Measurements from ENCODE around the gene AK4.

The AK4 gene

DNA sequence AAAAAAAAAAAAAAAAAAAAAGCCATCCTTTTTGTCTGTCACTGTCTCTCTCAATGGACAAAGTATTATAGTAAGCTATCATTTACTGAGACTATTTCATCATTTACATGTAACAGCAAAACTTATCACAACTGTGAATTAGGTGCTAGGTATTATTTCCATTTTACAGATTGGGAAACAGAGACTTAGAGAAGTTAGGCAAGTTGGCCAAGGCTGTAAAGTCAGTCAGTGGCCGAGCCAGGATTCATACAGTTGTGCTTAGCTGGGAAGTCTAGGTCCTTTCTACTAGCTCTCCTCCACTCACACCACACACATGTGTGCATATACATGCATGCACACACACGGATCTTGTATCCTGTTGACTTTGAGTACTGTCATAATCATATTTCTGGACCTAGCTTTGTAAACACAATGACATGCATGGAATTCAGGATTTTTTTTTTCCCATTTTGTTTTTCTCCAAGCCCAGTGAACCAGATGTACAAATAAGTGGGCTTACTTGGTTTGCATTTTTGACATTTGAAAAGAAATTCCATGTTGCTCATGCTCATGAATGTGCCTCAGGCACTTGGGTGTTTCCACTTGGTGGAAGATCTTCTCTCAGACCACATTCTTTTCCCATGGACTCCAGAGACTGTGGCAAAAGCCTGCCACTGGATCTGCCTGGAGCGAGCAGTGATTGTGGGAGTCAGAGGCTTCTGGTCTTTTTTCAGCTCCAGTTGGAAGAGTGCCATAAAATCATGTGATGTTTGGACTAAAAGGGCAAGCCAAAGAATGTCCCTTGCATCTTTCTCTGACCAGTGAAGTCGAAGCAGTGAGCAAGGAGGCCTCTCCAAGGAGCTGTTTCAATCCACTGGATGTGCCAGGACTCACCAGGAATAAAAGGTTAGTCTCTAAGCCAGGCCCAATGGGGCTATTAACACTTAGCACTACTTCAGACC, 99.7 kb downstream of the AK4 start:
- DNase-seq (ENCODE audit: low read depth in 2 of 2, low spot score in 1 of 2), result no peak

DNA sequence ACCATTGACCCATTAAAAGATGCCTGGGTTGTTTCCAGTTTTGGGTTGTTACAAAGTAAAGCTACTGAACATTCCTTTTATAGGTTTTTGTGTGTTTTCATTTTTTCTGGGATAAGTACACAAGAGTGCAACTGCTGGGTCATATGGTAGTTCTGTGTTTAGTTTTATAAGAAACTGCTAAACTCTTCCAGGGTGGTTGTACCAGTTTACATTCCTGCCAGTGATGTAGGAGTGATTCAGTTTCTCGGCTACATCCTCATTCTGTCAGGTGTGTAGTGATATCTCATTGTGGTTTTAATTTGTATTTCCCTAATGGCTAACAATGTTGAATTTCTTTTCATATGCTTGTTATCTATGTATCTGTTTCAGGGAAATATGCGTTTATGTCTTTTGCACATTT, 102.8 kb downstream of the AK4 start:
- DNase-seq (ENCODE audit: low read depth in 2 of 2, low spot score in 1 of 2), result no peak

DNA sequence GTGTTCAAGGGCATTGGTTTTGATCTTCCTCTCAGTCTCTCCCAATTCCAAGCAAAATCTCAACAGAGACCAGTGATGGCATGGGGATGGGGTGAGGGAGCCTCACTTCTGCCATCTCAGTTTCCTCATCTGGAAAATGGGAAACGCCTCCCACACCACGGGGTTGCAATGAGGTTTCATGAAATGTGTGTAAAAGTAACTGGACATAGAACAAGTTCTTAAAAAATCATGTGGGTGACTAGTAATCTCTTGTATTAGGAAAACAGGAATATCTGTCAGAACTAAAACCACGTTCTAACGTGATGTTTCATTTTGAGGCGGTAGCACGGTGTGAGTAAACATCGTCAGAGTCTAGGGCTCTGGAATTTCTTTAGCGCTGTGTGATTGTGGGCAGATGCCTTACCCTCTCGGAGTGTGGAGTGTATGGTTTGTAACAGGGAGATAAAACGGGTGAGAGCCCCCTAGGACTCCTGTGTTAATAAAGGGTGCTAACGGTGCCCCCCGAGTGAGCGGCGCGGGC, 105.9 kb downstream of the AK4 start:
- DNase-seq (ENCODE audit: low read depth in 2 of 2, low spot score in 1 of 2), result no peak

DNA sequence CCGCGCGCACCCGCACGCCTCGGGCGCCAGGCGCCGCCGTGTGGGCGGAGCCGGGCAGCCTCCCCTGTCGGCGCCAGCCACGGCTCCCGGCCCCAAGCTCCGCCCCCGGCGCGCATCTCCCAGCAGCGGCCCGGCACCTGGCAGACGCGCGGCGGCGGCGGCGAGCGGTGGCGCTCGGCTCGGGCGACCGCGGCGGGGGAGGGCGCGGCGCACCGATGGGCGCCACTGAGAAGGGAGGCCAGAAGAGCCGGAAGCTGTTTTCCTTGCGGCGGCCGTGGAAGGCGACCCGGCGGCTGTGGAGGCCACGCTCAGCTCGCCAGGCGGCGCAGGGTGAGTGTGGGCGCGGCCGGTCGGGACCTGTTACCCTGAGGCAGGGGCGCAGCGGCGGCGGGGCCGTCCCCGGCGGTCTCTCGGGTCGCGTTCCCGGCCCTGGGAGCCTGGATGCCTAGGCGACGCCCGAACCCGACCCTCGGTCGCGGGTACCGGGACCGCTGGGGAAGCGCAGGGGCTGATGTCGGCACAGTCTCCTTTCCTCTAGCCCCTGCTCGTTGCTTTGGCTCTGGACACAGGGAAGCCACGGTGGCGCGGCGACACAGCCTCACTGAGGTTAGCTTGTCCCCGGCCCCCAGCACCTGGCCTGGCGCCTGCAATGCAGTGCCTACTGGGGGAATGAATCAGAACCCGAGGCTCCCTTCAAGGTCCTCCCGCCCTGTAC, 106.5 kb downstream of the AK4 start:
- peak; percentile 49 to 67 for DNase-seq (ENCODE audit: low read depth in 2 of 2, low spot score in 1 of 2)

DNA sequence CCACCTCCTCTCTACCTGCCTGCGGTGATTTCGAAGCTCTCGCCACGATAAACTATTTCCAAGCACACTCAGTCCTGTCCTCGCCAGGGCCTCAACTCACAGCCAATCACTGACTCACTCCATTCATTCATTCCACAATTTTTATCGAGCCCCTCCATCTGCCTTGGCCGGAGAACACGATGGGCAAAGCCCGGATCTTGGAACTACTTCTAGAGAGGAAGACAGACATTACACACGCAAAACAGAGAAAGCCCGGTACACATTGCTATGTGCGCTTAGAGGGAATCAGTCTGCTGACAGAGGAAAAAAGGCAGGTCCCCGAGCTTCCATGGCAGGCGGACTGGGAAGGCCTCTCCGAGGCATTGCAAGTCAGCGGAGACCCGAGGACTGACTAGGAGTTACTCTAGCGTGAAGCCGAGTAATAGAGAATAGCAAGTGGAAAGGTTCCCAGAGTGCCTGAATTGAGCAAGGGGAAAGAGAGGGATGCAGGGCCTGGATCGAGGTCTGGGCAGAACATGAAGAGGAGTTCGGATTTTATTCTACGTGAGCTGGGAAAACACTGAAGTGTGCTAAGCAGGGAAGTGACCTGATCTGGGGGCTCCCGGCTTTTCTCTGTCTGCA, 107.1 kb downstream of the AK4 start:
- no peak for DNase-seq (ENCODE audit: low read depth in 2 of 2, low spot score in 1 of 2)

DNA sequence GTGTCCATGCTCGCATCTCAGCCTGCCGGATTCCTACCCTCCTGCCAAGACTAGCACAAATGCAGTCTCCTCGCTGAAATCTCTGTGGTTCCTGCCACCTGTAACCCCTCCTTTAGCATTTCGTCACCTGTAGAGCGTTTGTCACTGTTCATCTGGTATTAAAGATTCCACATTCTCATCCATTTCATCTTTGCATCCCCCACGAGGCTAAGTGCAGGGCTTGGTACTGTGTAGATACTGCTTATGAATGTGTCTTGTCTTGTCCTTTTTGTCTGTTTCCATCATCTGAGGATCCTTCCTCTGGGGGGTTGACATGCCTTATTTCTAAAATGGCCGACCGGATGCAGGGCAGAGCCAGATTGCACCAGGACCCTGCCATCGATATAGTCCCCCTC, 107.7 kb downstream of the AK4 start:
- DNase-seq (ENCODE audit: low read depth in 2 of 2, low spot score in 1 of 2), result no peak

DNA sequence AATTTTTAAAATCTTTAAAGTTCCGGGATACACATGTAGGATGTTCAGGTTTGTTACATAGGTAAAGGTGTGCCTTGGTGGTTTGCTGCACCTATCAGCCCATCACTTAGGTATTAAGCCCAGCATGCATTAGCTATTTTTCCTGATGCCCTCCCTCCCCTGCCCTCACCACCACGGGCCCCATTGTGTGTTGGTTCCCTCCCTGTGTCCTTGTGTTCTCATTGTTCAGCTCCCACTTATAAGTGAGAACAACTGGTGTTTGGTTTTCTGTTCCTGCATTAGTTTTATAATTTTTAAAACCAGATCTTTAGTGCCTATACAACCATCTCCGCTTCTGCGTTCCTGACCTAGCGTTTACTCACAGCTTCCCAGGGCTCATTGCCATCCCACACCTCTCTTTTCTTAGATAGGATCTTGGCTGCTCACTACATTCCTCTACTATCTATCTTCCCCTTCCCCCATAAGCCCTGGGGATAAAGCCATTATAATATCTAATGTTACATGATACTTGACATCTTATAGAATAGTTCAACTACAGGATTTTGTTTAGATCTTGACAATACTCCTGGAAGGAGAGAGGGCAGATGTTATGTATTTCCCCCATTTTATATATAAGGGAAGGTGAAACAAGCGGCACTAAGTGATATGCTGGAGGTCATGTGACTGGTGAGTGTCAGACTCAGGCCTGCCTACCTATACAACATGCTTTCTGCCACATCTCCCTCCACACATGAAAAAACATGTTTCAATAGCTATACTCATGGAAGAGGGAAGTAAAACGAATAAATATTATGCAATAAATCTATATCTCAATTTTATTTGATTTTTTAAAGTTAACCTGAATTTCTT, 109.1 kb downstream of the AK4 start:
- DNase-seq (ENCODE audit: low read depth in 2 of 2, low spot score in 1 of 2), result no peak

DNA sequence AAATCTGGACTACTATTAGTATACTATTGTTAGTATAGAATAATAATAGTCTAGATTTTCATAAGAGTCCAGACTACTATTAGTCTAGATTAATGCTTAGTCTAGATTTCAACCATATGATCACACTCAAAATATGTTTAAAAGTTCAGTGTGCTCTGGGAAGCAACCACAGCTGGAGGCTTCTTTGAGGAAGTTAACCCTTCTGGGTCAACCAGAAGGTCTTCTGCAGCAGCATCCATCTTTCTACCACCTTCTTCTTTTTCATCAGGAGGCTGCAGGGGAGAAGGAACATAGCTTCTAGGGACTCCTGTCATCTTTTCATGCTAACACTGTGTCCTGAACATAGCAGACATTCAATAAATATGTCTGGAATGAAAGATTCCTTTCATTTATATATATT, 110.1 kb downstream of the AK4 start:
- no peak for DNase-seq (ENCODE audit: low read depth in 2 of 2, low spot score in 1 of 2)

DNA sequence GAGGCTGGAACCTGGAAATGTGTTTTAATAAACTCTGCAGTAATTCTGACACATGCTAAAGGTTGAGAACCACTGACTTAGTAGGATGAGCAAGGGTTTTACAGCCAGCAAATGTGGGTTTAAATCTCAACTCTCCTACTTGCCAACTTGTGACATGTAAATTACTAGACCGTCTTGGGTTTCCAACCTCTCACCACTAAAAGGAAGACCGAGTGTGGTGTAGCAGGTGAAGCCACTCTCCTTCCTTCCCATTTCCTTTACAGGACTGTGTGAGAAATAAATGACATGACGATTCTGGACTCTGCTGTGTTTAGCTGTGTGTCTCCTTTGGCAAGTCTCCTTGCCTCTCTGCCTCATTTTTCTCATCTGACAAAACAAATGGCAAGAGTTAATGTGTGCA, 111.8 kb downstream of the AK4 start:
- no peak for DNase-seq (ENCODE audit: low read depth in 2 of 2, low spot score in 1 of 2)

DNA sequence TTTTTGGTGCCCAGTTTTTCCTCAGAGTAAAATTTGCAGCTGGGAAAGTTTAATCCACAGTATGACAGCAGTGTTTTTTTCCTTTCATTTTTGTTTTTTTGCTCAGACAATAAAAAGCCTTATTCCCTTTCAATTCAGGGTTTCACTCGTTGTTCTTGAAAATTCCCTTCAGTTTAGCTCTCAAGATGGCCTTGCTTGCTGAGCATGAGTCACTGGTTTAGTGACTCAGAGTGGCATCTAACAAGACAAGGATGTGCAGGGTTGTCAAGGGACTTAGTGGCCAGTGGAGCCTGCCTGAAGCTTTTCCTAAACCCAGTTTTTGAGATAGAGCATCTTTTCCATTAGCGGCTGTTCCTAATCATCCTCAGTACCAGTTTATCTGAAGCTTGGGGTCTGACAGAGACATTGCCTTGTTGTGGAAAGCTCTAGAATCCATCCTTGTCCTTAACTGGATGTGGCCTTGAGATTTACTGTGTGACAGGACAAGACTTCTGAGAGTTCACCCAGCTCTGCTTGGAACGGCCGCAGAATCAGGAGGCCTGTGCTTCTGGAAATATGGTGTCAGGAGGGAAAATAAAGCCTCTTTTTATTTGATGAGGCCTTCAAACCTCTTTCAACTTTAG, 113.0 kb downstream of the AK4 start:
- DNase-seq (ENCODE audit: low read depth in 2 of 2, low spot score in 1 of 2), result no peak

DNA sequence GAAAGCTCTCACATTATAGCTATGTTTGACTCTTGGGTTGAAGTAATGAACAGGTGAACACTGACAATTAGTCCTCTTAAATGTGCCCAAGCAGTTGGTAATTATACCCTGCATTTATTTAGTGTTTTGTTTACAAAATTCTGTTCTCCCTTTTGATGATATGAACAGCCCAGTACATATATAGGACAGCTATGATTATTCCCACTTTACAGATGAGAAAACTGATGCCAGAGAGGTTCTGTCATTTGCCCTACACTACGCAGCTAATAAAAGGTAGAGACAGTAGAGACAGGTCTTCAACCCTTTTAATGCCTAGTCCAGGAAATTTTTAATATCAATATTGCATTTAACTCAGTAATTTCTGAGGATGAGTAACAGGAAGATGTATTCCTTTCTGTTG, 115.3 kb downstream of the AK4 start:
- no peak for DNase-seq (ENCODE audit: low read depth in 2 of 2, low spot score in 1 of 2)

DNA sequence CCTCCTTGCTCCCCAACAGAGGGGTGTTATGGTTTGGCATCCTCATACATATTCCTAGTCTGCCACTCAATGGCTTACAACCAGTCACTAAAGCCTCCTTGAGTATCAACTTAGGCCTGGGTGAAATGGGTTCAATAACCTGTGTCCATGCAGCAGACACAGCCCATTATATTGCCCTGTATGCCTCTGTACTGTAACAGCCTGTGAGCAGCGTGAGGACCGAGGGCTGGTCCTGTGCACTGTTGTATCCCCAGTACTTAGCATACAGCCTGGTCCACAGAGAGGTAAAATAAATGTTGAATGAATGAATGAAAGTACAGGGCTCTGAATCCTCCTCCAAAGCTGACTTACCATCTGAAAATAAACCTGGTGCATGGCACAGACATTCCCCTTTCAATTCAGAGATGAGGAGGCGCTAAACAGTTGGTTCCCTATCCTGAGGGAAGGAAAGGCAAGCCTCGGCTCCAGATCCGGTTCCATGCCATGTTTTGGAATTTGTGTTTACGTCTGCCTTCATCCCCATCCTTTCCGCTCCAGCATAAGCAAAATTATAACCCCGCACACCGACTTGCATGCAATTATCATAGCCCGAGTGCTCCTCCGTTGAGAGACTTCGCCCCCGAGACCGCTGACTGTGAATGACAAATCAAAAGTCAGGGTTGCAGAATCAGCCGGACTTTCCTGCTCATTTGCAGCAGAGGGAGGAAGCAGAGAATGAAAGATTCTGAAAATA, 116.4 kb downstream of the AK4 start:
- DNase-seq (ENCODE audit: low read depth in 2 of 2, low spot score in 1 of 2), result no peak

DNA sequence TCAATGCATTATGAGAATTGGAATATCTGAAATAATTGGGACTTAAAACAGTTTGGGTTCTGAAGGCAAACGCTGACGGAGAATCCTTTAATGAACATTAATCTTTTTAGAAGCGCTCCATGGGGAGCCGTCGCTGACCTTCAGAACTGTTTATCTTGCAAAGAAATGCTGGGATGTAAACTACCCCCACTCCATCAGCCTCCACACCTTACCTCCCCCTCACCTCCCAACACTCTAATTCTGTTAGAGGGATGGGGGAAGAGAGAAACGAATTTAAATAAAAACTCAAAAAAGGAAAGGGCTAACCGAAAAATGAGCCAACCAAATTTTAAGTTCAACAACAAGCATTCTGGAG, 117.3 kb downstream of the AK4 start:
- no peak for DNase-seq (ENCODE audit: low read depth in 2 of 2, low spot score in 1 of 2)

DNA sequence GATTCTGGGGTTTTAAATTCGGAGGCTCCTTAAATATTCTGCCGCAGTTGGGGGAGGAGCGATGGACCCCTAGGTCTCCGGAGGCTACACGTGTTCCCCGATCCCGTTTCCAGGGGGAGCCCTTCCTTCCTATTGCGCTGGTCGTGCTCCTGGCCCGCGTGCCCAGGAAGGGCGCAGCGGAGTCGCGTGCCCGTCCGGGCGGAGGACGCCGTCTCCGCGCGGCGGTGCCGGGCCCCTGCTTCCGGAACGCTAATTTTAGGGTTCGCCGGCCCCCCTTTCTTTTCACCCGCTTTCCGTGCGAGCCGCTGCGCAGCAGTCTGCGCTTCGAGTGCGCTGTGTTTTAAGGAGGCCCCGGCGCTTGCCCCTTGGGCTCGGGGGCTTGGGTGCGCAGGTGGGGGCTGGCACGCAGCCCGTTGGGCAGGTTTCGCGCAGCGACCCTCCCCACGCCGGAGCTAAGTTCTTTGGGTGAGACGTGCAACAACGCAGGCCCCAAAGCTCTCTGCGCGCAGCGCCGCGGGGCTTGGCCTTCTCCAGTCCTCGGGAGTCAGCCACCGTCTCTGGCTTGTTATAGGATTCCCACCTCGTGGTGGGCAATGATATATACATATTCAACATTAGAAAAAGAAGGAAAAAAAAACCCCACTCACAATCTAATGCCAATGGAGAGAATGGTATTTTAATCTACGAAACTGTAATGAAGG, 117.8 kb downstream of the AK4 start:
- DNase-seq (ENCODE audit: low read depth in 2 of 2, low spot score in 1 of 2), result no peak

DNA sequence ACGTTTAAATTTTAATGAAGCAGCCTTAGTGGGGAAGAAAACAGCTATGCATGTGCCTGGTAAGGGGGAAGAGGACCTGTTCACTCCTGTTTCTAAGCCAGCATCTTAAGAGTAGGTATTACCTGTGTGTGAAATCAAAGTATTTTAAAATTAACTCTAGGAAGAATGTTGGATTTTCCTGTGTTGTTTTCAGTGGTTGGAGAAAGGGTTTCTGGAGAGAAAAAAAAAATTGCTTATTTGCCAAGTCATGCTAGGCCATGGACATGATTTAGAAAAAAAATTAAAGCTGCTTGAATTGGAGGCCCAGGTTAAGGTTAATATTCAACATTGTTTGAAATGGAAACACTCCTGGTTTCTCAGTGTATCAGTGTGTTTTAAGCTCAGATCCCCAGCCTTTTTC, 118.5 kb downstream of the AK4 start:
- DNase-seq (ENCODE audit: low read depth in 2 of 2, low spot score in 1 of 2), result no peak

DNA sequence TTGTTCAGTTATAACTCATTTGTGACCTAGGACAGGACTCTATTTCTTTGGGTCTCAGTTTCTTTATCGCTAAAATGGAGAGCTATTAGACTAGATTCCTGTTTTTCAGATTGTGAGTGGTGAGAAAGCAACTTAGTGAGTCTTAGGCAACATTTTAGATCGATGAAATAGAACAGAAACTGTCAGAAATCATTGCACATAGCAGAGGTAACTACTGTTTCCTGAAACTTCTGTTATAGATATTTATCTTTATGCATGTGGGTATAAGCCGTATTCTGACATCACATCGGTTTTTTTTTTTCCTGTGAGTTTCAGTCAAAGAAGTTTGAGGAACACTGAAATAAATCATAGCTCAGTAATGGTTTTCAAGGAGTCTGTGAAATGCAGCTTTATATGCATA, 119.3 kb downstream of the AK4 start:
- DNase-seq (ENCODE audit: low read depth in 2 of 2, low spot score in 1 of 2), result no peak

DNA sequence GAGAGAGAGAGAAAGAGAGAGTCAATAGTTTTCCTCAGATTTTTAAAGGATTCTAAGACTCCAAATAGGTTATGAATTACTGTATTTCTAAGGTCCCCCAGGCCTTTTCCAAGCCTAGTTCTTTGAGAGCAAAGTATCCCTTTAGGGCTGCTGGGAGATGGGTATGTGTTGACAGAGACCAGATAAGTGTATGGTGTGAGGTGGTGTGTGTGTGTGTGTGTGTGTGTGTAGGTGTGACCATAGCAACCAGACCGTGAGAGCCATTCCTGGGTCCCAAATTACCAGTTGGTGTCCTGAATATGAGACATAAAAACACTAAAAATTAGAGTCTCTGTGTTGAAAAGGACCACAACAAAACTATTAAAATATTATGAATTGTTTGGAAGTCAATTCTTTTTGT, 119.7 kb downstream of the AK4 start:
- no peak for DNase-seq (ENCODE audit: low read depth in 2 of 2, low spot score in 1 of 2)

DNA sequence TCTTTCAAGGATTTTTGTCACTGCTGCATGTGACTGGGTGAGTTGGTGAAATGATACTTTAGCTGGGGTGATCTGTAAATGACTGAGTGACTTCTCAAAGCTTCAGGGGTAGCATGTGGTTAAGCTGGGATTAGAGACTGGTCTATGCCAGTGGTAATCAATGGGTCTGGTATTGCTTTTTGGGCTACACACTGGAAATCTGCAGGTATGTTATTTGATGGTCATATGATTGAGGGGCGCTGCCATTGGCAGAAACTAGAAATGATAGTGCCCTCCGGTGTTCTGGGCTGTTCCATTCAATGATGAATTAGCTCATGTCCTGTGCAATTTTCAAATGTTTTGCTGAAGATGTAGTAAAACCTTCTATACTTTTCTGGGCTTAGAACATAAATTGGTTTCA, 121.6 kb downstream of the AK4 start:
- DNase-seq (ENCODE audit: low read depth in 2 of 2, low spot score in 1 of 2), result no peak

DNA sequence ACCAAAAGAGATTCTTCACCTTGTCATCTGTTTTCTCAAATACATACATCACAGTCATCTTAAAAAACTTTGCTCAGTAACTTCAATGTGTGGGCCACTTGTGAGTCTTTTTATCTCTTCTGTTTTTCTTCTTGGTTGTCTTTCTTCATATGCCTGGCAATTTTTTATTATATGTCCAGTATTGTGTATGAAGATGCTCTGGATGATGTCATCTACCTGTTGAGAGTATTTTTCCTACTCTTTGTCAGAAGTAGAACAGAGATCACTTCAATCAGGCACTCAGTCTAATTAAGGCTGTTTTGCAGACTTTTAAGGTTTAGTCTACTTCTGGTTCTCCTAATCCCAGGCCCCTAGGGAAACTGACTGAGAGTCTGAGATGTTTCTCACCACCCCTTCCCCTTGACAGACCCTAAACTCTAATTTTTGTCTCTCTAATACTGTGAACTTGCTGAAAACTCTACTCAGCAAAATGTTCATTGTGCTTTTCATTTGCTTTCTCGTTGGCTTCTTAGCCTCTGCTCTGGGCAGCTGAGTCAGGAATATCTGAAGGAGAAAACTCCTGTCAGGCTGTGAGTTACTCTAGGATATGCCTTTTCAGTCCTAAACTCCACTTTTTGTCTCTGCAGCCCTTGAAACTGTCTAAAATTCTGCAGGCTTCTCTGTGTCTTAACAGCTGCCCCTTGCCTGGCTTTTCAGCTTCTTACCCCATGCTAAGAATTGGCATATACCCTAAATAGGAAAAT, 128.4 kb downstream of the AK4 start:
- no peak for DNase-seq (ENCODE audit: low read depth in 2 of 2, low spot score in 1 of 2)

Data from stimulated activated CD8-positive, alpha-beta memory T cell treated with anti-CD3 and anti-CD28 coated beads, Interleukin-4, amount 100 ng/mL, for 1 hour (primary cell).